ENCODE data around the gene ZBTB37. TPM values are rescaled to one million over a fixed set of nuclear protein-coding genes. Genes with fewer than 3 reads are reported as not detected.

The ZBTB37 gene
- total RNA-seq, 1 experiment from 2014 or later, result 12.0 TPM

GRCh38 chr1:173886746-173887611 is 18.8 kb downstream of the ZBTB37 start:
- WGBS (ENCODE audit: extremely low coverage, insufficient read length, low lambda C conversion rate), result no CpG with 5 or more reads among the region's 4 CpGs
- Histone ChIP-seq H3K56ac (ENCODE audit: insufficient read length, low read depth, low read length) (no peak overlapping the region), H2BK120ac (ENCODE audit: low read depth, low read length, poor library complexity, severe bottlenecking) (no peak overlapping the region), H2BK5ac (ENCODE audit: insufficient read length, low read length) (no peak overlapping the region), H4K5ac (ENCODE audit: insufficient read length, low read depth, low read length) (no peak overlapping the region), H3K27me3 (ENCODE audit: insufficient read depth, low read length) (no peaks in the 10 kb centered on the region), H3K9me3 (ENCODE audit: control insufficient read depth, low read depth, low read length) (no peaks in the 10 kb centered on the region), H3K4ac (ENCODE audit: low read depth, low read length) (no peak overlapping the region), H2AK5ac (ENCODE audit: insufficient read length, low read length) (no peak overlapping the region), H4K20me1 (ENCODE audit: control insufficient read depth, insufficient read depth, insufficient read length) (no peaks in the 10 kb centered on the region), H3K4me2 (ENCODE audit: insufficient read depth, insufficient read length, low read length) (no peak overlapping the region), H2BK12ac (ENCODE audit: insufficient read length, low read depth, low read length) (no peak overlapping the region), H3K23me2 (ENCODE audit: insufficient read length, low read depth, low read length, poor library complexity, severe bottlenecking) (no peaks in the 10 kb centered on the region), H3K79me1 (ENCODE audit: insufficient read depth, low read depth, low read length, poor library complexity, severe bottlenecking) (no peaks in the 10 kb centered on the region), H2BK20ac (ENCODE audit: low read depth, low read length, poor library complexity, severe bottlenecking) (no peak overlapping the region), H3K9ac (ENCODE audit: extremely low read depth, insufficient read length, low read length) (no peak overlapping the region), H3K79me2 (ENCODE audit: insufficient read depth, low read length) (no peaks in the 10 kb centered on the region; the same call in 1 of the 2 replicates), H3K18ac (ENCODE audit: insufficient read length, low read depth, low read length) (no peak overlapping the region), H2BK15ac (ENCODE audit: low read depth, low read length) (no peak overlapping the region), H4K91ac (ENCODE audit: insufficient read length, low read depth, low read length) (no peak overlapping the region), H4K8ac (replicated peaks; ENCODE audit: insufficient read length, low read depth, low read length) (no peak overlapping the region), H3T11ph (ENCODE audit: low read length) (no peak overlapping the region), H3K14ac (ENCODE audit: insufficient read depth, low read length) (no peak overlapping the region), H3K27ac (ENCODE audit: insufficient read length, low read depth, low read length) (no peak overlapping the region), H3K4me1 (ENCODE audit: insufficient read depth, low read length) (peaks cover 6% of the 10 kb centered on the region; the same call in 1 of the 2 replicates), H2AFZ (ENCODE audit: low read length) (no peak overlapping the region), H3K23ac (ENCODE audit: insufficient read length, low read depth, low read length) (no peak overlapping the region)
- Mint-ChIP-seq H3K4me3 (no peak overlapping the region), H3K27ac (peak overlapping the region in 1 of 3 experiments; percentile 61; a peak in 2 of 7 replicates), H3K4me1 (peaks cover 16 to 20% of the 10 kb centered on the region in 2 experiments), H3K9me3 (no peaks in the 10 kb centered on the region), H3K27me3 (ENCODE audit: low read depth) (no peaks in the 10 kb centered on the region), H3K36me3 (ENCODE audit: insufficient read depth in 1 of 3, low read depth in 3 of 3) (peaks cover 10 to 19% (median 13%) of the 10 kb centered on the region in 3 experiments; a peak in 6 of 7 replicates)
- DNase-seq, result no peak
- TF ChIP-seq CTCF (conservative IDR thresholded peaks at IDR 0.05), result no peak
